ENCODE data around the gene IFT20.
"Not testable (repeated sequence)": the region's sequence is repeated elsewhere in the genome, so short reads cannot be mapped to it uniquely, and the experiment has no call there.

The IFT20 gene

DNA sequence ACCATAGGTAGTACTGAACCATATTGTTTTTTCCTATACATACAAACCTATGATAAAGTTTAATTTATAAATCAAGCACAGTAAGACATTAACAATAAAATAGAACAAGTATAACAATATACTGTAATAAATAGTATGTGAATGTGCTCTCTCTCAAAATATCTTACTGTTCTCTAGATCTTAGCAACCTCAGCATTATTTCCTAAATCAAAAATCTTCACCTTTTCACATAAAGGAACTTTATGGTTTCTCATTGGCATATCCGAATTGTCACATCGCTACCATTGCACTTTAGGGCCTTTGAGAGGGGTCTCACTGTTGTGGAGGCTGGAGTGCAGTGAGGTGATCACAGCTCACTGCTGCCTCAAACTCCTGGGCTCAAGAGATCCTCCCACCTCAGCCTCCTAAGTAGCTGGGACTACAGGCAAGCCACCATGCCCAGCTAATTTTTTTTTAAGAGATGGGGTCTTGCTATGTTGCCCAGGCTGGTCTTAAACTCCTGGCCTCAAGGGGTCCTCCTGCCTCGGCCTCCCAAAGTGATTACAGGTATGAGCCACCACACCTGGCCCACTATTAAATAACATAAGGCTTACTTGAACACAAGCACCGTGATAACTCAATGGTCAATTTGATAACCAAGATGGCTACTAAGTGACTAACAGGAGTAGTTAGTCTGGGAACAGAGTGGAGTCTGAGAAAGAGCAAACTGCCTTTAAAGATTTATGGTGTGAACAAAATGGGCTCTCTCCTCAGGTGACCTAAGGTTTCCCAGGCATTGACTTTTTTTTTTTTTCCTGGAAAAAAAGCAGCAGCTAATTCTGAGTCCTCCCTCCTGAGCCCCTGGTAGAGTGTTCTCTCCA, 19.2 kb downstream of the IFT20 start:
- no peak for DNase-seq (ENCODE audit: low read depth)

DNA sequence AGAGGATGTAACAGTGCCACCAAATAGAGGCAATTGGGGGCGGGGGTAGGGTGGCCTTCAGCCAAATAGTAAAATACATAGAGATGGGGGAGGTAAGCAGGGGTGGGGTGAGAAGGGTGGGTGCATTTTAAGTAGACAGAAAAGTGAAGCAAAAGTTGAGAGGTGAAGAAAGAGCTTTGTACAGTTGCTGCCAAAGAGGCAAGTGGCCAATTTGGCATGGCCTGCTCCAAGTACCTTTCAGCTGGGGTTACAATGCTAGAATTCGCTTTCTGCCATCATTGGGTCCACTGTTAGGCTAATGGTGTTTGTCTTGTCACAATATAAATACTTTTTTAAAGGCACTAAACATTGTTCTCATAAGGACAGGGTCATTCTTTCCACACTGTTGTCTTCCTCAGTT, 21.4 kb downstream of the IFT20 start:
- DNase-seq (ENCODE audit: low read depth): no peak

DNA sequence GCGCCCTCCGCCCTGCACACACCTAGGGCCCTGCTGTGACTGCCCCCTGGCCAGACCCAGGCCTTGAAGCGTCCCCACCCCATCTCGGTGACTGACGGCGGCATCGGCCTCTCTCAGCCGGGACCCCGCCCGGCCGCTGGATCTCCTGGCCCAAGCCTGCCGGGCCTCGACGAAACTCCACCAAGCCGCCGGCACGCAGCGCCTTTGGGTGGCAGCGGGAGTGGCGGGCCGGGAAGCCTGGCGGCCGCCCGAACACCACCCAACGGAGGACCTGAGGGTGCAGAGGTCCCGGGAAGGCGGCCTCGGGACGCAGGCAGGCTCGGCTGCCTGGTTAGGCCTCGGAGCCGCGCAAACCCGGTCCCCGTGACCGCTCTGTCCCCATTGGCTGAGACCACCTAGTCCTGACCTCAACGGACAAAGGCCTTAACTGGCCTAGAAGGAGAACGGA, 28.3 kb downstream of the IFT20 start:
- DNase-seq (ENCODE audit: low read depth): no peak

DNA sequence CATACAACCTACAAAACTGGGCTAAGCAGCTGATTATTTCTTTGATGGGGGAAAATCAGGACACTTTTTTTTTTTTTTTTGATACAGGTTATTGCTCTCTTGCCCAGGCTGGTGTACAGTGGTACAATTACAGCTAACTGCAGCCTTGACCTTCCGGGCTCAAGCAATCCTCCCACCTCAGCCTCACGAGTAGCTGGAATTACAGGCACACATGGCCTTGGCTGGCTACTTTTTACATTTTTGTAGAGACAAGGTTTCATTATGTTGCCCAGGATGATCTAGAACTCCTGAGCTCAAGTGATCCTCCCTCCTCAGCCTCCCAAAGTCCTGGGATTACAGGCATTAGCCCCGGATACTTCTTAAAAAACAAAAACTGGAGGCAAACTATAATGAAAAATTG, 36.8 kb downstream of the IFT20 start:
- DNase-seq (ENCODE audit: low read depth): no peak

DNA sequence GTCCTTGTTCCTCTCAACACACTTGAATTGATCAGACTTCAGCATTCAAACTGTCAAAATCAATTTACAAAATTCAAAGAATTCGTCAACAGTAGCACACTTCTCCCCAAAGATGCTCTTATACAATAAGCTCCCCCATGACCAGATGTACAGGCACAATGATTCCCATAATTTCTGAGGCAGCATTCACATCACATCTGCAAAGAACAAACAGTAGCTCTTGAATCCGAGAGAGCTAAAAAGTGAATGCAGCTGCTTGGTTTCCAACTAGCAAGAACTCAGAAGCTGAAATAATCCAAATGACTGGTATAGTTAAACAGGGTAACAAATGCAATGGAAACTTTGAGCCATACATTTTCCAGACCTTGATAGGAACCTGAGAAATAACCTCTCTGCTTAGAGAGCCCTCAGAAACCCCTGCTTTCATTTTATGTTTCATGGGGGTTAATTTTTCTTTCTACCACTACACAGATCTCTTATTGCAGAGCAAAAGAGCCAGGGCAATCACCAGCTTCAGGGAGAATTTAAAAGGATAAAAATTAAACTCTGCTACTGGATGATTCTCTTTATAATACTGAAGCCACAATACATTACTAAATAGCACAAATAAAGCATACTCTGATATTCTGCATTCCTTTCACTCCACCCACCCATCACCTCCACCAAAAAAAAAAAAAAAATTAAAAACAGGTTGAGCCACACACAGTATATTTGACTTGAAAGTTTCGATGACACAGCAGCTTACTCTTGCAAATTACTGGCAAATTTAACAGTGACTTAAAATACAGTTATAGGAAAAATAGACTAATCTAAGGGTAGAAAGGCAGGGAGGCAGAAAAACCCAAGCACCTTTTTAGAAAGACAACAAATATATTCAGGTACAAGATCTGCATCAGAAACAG, 39.3 kb downstream of the IFT20 start:
- no peak for DNase-seq (ENCODE audit: low read depth)

DNA sequence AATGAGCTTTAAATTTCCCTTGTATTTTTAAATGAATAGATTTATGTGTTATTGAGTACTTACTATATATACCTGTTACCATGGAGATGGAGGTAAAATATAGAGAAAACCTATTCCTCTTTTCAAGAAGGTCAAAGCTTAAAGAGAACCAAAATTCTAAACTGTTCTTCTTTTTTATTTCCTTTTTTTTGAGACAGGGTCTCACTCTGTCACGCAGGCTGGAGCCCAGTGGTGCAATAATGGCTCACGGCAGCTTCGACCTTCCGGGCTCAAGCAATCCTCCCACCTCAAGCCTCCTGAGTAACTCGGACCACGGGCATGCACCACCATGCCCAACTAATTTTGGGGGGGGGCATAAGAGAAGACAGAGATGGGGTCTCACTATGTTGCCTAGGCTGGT, 41.3 kb downstream of the IFT20 start:
- no peak for DNase-seq (ENCODE audit: low read depth)

DNA sequence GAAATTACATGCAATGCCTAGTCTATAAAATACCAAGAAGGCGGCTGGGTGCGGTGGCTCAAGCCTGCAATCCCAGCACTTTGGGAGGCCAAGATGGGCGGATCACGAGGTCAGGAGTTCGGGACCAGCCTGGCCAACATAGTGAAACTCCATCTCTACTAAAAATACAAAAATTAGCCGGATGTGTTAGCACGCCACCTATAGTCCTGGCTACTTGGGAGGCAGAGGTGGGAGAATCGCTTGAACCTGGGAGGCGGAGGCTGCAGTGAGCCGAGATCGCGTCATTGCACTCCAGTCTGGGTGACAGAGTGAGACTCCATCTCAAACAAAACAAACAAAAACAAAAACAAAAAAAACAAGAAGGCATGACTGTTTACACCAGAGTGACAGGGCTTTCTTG, 42.4 kb downstream of the IFT20 start:
- DNase-seq (ENCODE audit: low read depth): not testable (repeated sequence)

DNA sequence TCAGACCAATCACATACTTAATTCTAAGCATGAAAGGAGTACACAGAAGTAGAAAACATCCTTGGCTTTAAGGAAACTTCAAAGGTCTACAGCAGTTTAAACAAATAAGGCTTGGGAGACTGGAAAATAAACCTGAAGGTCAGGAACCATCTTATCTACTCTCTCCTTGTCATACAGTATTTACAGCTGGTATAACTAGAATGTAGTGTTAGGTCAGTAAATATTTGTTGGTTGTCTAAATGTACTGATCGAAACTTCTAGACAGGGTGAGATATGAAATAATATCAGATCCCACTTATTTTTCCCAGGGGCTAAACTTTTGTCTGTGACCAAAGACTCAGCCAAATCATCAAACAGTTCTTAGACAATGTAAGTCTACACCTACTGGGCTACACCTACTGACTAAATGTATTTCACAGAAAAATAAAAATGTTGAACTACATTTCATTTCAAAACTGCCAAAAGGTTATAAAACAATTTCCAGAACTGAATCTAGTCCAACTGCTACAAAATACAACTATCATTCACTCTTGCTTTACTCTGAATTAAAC, 43.4 kb downstream of the IFT20 start:
- DNase-seq (ENCODE audit: low read depth): no peak

DNA sequence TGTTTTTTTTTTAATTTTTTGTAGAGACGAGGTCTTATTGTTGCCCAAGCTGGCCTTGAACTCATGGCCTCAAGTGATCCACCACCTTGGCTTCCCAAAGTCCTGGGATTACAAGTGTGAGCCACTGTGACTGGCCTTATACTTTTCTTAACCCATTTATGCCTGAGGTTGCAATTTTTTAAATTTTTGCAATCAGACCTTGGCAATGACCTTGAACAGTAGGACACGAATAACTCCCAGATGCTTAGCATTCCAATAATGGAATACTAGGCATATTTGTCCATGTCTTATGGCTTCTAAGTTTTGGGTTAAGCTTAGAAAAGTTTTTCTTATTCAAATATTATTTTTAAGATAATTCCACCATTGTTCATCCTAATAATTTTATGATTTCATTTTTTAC, 44.6 kb downstream of the IFT20 start:
- DNase-seq (ENCODE audit: low read depth): no peak

DNA sequence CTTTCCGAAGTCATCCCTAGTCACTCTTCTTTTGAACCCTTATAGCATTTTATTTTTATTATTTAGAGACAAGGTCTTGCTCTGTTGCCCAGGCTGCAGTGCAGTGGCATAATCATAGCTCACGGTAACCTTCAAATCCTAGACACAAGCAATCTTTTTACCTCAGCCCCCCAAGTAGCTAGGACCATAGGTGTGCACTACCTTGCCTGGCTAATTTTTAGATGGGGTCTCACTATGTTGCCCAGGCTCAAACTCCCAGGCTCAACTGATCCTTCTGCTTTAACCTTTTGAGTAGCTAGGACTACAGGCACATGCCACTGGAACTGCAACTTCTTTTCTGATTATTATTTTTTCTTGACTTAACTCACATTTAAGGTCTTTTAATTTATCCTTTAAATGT, 49.3 kb downstream of the IFT20 start:
- DNase-seq (ENCODE audit: low read depth): no peak

DNA sequence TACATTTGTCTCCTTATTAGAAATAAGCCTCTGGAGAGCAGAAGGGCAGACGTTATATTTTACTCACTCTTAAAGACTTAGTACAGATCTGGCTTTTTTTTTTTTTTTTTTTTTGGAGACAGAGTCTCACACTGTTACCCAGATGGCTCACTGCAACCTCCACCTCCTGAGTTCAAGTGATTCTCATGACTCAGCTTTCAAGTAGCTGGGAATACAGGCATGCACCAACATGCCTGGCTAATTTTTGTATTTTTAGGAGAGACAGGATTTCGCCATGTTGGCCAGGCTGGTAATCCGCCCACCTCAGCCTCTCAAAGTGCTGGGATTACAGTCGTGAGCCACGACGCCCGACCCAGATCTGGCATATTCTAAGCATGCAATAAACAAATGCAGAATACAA, 52.7 kb downstream of the IFT20 start:
- no peak for DNase-seq (ENCODE audit: low read depth)

DNA sequence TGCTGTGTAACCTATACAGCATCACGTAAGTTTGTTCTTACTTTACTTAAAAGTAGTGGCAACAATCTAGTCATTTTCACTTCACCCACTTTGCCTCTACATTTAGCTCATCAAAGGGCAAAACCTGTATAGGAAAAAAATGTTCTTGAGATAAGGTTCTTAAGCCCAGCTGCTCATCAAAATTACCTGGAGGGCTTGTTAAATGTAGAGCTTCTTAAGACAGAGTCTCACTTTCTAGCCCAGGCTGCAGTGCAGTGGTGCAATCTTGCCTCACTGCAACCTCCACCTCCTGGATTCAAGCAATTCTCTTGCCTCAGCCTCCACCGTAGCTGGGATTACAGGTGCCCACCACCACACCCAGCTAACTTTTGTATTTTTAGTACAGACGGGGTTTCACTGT, 54.4 kb downstream of the IFT20 start:
- DNase-seq (ENCODE audit: low read depth): no peak

DNA sequence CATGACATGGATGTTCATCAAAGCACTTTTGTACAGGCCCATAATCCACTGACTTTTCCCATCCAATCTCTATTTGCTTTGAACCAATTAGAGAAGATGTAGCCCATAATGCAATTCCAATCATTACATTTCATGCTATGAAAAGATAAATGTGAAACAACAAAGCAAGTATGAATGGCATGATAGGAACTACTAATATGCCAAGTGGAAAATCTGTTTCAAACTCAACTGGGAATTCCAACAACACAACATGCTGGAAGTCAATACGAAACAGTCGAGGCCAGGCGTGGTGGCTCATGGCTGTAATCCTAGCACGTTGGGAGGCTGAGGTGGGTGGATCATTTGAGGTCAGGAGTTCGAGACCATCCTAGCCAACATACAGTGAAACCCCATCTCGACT, 55.9 kb downstream of the IFT20 start:
- no peak for DNase-seq (ENCODE audit: low read depth)
